ENCODE data around the gene CDH15. TPM values are rescaled to one million over a fixed set of nuclear protein-coding genes. Genes with fewer than 3 reads are reported as not detected.

The CDH15 gene
- total RNA-seq, 1 experiment from 2014 or later = 3.8 TPM

GRCh38 chr16:89184677-89184932, 13.1 kb downstream of the CDH15 start:
- ATAC-seq = no peak
- POLR2A ChIA-PET = no interaction called here
- H3K4me3 ChIP-seq (replicated peaks in 1 of 2; ENCODE audit: low read depth in 1 of 2, low read length in 2 of 2) = no peak overlapping the region
- BruUV-seq (replicated peaks) = no TSS peak
- H3K9ac ChIP-seq (ENCODE audit: low read length) = no peak overlapping the region
- no peak overlapping the region for H3K4me2 ChIP-seq (ENCODE audit: low read length)
- no peaks in the 10 kb centered on the region for H3K27me3 ChIP-seq (ENCODE audit: insufficient read depth, low read length)
- H3K36me3 ChIP-seq (ENCODE audit: control insufficient read depth in 1 of 2, insufficient read depth in 2 of 2, low read length in 2 of 2) = no peaks in the 10 kb centered on the region
- H3K27ac ChIP-seq (ENCODE audit: low read depth, low read length) = no peak overlapping the region; the same call in 1 of the 2 replicates
- H3K79me2 ChIP-seq (ENCODE audit: insufficient read depth, low read length) = no peaks in the 10 kb centered on the region
- RAD21 ChIA-PET (ENCODE audit: low non-redundant PET in 1 of 2, low total read pairs in 2 of 2, uncharacterized antibody in 2 of 2, unreplicated experiment in 2 of 2) = no interaction called here
- TF ChIP-seq SRF (IDR thresholded peaks at IDR 0.05; ENCODE audit: low read depth) = no peak
- CTCF ChIA-PET = no interaction called here
- H3K4me1 ChIP-seq (ENCODE audit: control insufficient read depth in 1 of 2, insufficient read depth in 2 of 2, low read length in 2 of 2) = peaks cover 5 to 22% of the 10 kb centered on the region in 2 experiments; a peak in 3 of 4 replicates
- H4K20me1 ChIP-seq (ENCODE audit: insufficient read depth) = no peaks in the 10 kb centered on the region
- no peak overlapping the region for H2AFZ ChIP-seq (ENCODE audit: low read depth, low read length, poor library complexity, severe bottlenecking)
- no peaks in the 10 kb centered on the region for H3K9me2 ChIP-seq (ENCODE audit: insufficient read depth)
- intact Hi-C loops (cut with micrococcal nuclease) = no loop called here
- H3K9me3 ChIP-seq (ENCODE audit: control insufficient read depth in 1 of 2, insufficient read depth in 1 of 2, low read depth in 1 of 2, low read length in 2 of 2) = no peaks in the 10 kb centered on the region
- DNase-seq (ENCODE audit: low read depth, low spot score) = no peak

- no peaks in the 10 kb centered on the region for H3K79me2 ChIP-seq (ENCODE audit: insufficient read depth, low read length)
Measured at GRCh38 chr16:89184933-89185794, 13.6 kb downstream of the CDH15 start.

More at GRCh38 chr16:89184933-89185794, 13.6 kb downstream of the CDH15 start:
- intact Hi-C loops (cut with micrococcal nuclease) = no loop called here
- Histone ChIP-seq H3K4me2 (ENCODE audit: low read length) (no peak overlapping the region), H3K27ac (ENCODE audit: low read depth, low read length) (no peak overlapping the region; the same call in 1 of the 2 replicates), H3K9me3 (ENCODE audit: control insufficient read depth in 1 of 2, insufficient read depth in 1 of 2, low read depth in 1 of 2, low read length in 2 of 2) (no peaks in the 10 kb centered on the region), H4K20me1 (ENCODE audit: insufficient read depth) (no peaks in the 10 kb centered on the region), H3K36me3 (ENCODE audit: control insufficient read depth in 1 of 2, insufficient read depth in 2 of 2, low read length in 2 of 2) (no peaks in the 10 kb centered on the region), H2AFZ (ENCODE audit: low read depth, low read length, poor library complexity, severe bottlenecking) (no peak overlapping the region), H3K4me3 (replicated peaks in 1 of 2; ENCODE audit: low read depth in 1 of 2, low read length in 2 of 2) (no peak overlapping the region), H3K4me1 (ENCODE audit: control insufficient read depth in 1 of 2, insufficient read depth in 2 of 2, low read length in 2 of 2) (peaks cover 5 to 22% of the 10 kb centered on the region in 2 experiments; a peak in 3 of 4 replicates), H3K9me2 (ENCODE audit: insufficient read depth) (no peaks in the 10 kb centered on the region), H3K27me3 (ENCODE audit: insufficient read depth, low read length) (no peaks in the 10 kb centered on the region), H3K9ac (ENCODE audit: low read length) (no peak overlapping the region)
- ChIA-PET RAD21 (ENCODE audit: low non-redundant PET in 1 of 2, low total read pairs in 2 of 2, uncharacterized antibody in 2 of 2, unreplicated experiment in 2 of 2) (no interaction called here), POLR2A (no interaction called here), CTCF (no interaction called here)
- TF ChIP-seq ATF3 (IDR thresholded peaks at IDR 0.05) (no peak), CBX3 (IDR thresholded peaks at IDR 0.05; ENCODE audit: low read depth) (no peak), REST (IDR thresholded peaks at IDR 0.05; ENCODE audit: low read depth) (no peak), EZH2 (IDR thresholded peaks at IDR 0.05) (no peak), JUND (IDR thresholded peaks at IDR 0.05) (no peak), POLR2A (IDR thresholded peaks at IDR 0.05; ENCODE audit: borderline replicate concordance, extremely low read depth, insufficient read depth, insufficient read length) (no peak), ELF1 (IDR thresholded peaks at IDR 0.05; ENCODE audit: borderline replicate concordance, low read depth) (no peak), ZNF274 (IDR thresholded peaks at IDR 0.05; ENCODE audit: low read depth, low read length) (no peak), CTCF (IDR thresholded peaks at IDR 0.05 in 2 of 3, conservative IDR thresholded peaks at IDR 0.05 in 1 of 3; ENCODE audit: borderline replicate concordance in 1 of 3, insufficient read depth in 1 of 3, low read depth in 2 of 3, low read length in 2 of 3) (no peak), EZH2phosphoT487 (IDR thresholded peaks at IDR 0.05; ENCODE audit: borderline replicate concordance) (no peak), CEBPB (IDR thresholded peaks at IDR 0.05; ENCODE audit: low read depth) (no peak), SIN3A (IDR thresholded peaks at IDR 0.05; ENCODE audit: low read depth) (no peak), YY1 (IDR thresholded peaks at IDR 0.05; ENCODE audit: extremely low read depth, insufficient replicate concordance, low read depth, low read length) (no peak), SP1 (IDR thresholded peaks at IDR 0.05; ENCODE audit: low read depth) (no peak)
- no peak for DNase-seq (ENCODE audit: low read depth, low spot score)
- no TSS peak for BruUV-seq (replicated peaks)
- no peak for ATAC-seq

Measured in HCT116 (cell line).